Measurements from ENCODE around the gene IRAK1.

Gene IRAK1

GRCh38 chrX:154040863-154041262, 21.2 kb upstream of the IRAK1 start:
- no peak for DNase-seq (ENCODE audit: low spot score)

GRCh38 chrX:154040307-154040756, 20.6 kb upstream of the IRAK1 start:
- DNase-seq (ENCODE audit: low spot score): no peak

- no peak for DNase-seq (ENCODE audit: low spot score)
Measured at GRCh38 chrX:154039577-154039976, 19.9 kb upstream of the IRAK1 start.

- DNase-seq (ENCODE audit: low spot score): no peak
Measured at GRCh38 chrX:154038656-154039055, 19.0 kb upstream of the IRAK1 start.

- DNase-seq (ENCODE audit: low spot score): no peak
Measured at GRCh38 chrX:154037754-154038153, 18.1 kb upstream of the IRAK1 start.

GRCh38 chrX:154036513-154036912, 16.8 kb upstream of the IRAK1 start:
- DNase-seq (ENCODE audit: low spot score): no peak

DNA sequence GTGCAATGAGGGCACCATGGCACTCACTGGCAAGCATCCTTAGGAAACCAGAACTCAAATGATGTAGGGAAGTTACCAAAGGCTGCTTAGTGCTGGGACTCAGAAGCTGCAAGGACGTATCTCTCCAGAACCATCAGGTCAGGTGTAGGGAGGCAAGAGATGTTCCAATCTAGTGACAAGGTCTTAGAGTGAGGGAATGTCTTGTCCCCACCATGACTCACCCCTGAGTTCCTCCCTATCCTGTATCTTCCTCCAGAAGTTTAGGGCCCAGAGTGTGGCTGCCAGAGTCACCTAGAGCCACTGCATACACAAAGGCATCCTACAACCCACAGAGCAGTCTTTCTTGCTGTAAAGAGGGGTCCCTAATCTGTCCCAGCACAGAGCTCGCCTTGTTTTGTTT, 14.1 kb upstream of the IRAK1 start:
- no peak for DNase-seq (ENCODE audit: low spot score)

DNA sequence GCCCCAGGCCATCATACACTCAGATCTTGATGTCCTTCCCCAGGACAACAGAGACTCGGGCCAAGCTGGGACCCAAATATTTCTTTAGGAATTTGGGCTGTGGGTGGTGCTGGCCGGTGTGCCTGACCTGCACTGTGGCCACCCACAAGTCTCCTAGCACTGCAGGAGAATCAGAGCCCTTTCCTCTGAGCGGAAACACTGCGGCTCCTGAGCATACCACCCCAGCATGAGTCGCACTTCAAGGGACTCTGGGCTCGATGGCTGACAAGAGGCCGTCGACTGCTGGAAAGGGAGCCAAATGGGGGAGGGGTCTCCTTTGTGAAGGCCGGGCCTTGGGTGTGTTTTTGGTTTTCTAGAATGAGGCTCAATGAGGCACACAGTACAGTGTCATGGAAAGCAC, 13.0 kb upstream of the IRAK1 start:
- no peak for DNase-seq (ENCODE audit: low spot score)

GRCh38 chrX:154032160-154032559, 12.5 kb upstream of the IRAK1 start:
- no peak for DNase-seq (ENCODE audit: low spot score)

DNA sequence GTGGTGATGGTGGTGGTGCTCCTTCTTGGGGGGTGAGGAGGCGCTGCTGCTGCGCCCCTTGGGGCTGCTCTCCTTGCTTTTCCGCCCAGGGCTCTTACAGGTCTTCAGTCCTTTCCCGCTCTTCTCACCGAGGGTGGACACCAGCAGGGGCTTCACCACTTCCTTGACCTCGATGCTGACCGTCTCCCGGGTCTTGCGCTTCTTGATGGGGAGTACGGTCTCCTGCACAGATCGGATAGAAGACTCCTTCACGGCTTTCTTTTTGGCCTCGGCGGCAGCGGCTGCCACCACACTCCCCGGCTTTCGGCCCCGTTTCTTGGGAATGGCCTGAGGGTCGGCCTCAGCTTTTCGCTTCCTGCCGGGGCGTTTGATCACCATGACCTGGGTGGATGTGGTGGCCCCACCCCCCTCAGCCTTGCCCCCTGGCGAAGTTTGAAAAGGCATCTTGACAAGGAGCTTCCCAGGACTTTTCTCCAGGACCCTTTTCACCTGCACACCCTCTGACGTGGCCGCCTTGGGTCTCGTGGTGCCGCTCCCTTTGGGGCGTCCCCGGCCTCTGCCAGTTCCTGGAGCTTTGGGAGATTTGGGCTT, 11.1 kb upstream of the IRAK1 start:
- no peak for DNase-seq (ENCODE audit: low spot score)

DNA sequence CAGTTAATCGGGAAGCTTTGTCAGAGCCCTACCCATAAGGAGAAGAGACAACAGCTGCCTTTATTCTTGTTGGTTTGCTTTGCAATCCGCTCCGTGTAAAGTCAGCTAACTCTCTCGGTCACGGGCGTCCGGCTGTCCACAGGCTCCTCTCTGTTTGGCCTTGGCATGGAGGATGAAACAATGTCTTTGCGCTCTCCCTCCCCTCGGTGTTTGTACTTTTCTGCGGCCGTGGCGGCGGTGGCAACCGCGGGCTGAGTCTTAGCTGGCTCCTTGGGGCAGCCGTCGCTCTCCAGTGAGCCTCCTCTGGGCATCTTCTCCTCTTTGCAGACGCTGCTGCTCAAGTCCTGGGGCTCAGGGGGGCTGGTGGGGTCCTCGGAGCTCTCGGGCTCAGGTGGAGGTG, 10.6 kb upstream of the IRAK1 start:
- DNase-seq (ENCODE audit: low spot score): no peak

DNA sequence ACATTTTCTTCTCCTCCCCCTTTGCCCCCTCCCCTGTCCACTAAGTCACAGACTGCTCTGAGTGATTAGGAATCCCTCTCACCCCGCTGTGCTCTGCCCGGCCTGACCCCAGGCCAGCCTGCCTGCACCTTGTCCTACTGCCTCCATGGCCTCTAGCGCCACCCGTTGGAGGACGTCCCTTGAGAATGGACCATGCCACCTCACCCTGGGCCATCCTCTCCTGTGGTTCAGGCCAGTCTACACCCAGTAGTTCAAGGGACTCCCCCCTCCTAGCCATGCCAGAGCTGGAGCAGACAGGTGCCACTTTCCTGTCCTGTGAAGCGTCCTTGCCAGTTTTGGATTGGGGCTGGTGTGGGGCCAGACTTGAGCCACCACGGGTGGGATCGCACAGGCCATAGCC, 9.7 kb upstream of the IRAK1 start:
- DNase-seq (ENCODE audit: low spot score): no peak

GRCh38 chrX:154028502-154029184, 8.9 kb upstream of the IRAK1 start:
- DNase-seq (ENCODE audit: low spot score): no peak

DNA sequence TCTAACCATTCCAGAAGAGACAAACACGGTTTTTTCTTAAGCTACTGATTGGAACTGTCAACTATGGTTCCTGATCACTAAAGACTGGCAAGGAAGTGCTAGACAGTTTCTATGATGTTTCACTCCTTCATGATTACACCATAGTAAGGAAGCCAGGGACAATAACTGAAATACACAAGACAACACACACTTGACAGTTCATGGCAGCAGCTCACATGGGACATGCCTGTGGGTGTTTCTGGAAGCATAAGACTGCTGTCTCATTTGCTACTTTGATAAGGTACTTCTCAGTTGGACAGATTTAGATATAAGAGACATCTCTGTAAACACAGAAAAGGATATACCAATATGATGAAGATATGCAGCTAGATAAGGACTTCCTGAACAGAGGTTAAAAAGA, 8.3 kb upstream of the IRAK1 start:
- DNase-seq (ENCODE audit: low spot score): no peak

GRCh38 chrX:154027022-154027402, 7.3 kb upstream of the IRAK1 start:
- DNase-seq (ENCODE audit: low spot score): no peak

DNA sequence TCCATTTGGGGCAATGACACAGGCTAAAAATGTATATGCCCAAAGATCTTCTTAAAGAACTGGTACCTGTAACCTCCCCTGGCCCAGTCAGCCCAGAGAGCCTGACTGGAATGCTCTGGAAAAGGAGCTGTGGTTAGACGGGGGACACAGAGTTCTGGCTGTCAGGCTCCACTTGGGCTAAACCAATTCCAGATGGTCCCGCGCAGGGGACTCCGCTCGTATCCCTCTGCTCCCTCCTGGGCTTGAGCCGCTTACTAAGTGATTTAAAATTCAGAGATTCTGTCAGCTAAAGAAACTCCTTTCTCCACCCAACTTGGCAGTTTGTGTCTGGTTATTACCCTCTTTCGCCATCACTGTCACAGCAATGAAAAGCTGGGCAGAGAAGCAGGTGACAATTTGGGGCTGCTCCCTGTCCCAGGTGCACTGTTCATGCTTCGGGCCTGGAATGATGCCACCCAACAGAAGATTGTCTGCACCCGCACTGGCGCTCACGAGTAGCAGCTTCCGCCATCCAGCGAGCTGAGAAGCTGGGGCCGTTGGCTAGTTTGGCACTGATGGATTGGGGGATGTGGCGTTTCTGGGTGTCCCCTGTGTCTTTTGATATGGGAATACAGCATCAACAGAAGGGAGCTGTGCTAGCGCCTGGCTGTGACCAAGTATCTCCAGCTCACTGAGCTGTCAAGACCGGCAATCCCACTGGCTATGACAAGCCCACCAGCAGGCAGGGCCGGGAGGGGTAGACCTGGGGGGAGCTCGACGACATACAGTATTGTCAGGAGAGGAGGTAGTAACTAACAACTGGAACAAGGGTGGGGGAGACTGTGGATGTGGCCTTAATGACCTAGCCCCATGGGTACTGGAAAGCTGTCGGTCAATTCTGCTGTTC, 6.7 kb upstream of the IRAK1 start:
- DNase-seq (ENCODE audit: low spot score): no peak

DNA sequence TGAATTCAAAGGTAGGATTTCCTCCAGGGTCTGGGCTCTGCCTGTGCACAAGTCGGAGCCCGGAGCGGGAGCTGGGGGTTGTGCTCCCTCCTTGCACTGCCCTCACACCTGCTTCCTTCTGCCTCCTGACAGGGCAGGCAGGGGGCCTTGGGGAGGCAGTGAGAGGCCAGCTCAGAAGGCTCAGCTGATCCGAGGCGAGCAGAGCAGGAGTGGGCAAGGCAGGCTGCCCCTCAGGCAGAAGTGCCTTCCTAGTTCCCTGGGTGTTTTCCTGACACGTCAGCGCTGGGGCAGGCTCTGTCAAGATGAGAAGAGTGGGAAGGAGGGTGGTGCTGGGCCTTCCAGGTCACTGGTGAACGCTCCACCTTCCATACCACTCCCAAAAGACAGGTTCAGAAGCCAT, 5.5 kb upstream of the IRAK1 start:
- no peak for DNase-seq (ENCODE audit: low spot score)

DNA sequence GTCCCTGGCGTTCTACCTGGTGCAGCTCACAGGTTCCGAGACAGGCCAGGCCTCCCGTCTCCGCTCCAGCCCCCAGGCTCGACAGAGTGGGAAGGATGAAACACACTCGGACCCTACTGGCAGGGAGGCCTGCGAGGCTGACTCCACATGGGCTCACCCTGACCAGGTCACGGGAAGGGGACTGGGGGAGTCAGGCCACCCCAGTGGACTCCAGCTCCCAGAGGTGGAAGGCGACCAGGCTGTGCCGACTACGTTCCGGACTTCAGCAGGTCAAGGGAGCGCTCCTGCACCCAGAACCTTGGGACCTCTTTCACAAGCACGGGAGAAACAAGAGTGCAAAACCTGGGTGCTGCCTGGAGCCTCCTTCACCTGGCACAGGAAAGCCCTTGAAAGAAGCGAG, 4.6 kb upstream of the IRAK1 start:
- no peak for DNase-seq (ENCODE audit: low spot score)

- no peak for DNase-seq (ENCODE audit: low spot score)
Measured at GRCh38 chrX:154023276-154024000, 3.7 kb upstream of the IRAK1 start.

GRCh38 chrX:154022108-154022507, 2.4 kb upstream of the IRAK1 start:
- DNase-seq (ENCODE audit: low spot score): no peak

- DNase-seq (ENCODE audit: low spot score): no peak
Measured at GRCh38 chrX:154021131-154021611, 1.5 kb upstream of the IRAK1 start.

- DNase-seq (ENCODE audit: low spot score): no peak
Measured at GRCh38 chrX:154020536-154021115, 924 bp upstream of the IRAK1 start.
